Transverse colon (tissue), 4 donors: ENCODE results near the gene ASXL2.

Source experiments
- POLR2AphosphoS5 ChIP-seq, 3 donors: sonication (generic); formaldehyde crosslinking; IDR thresholded peaks; one replicate each; pipeline ENCODE4 v1.6.1; 2016; ENCODE audit warnings: antibody characterized with exemption in 3 of 3
- TF ChIP-seq, protein P1 (sequence below), 5 experiments: fragments of 200-600 bp in 3 of 5; fragments of 450-650 bp in 2 of 5; sonication (generic) in 3 of 5; IDR thresholded peaks; 1 replicate in 2 of 5; 2 replicates in 3 of 5; pipeline ENCODE4 v1.5.1; 2016 to 2017; ENCODE audit warnings: antibody characterized with exemption in 5 of 5, inconsistent platforms in 3 of 5, mild to moderate bottlenecking in 2 of 5, moderate library complexity in 1 of 5

GRCh38 chr2:25867396-25868003, 10.8 kb downstream of the ASXL2 start:
- TF ChIP-seq, protein P1, sequence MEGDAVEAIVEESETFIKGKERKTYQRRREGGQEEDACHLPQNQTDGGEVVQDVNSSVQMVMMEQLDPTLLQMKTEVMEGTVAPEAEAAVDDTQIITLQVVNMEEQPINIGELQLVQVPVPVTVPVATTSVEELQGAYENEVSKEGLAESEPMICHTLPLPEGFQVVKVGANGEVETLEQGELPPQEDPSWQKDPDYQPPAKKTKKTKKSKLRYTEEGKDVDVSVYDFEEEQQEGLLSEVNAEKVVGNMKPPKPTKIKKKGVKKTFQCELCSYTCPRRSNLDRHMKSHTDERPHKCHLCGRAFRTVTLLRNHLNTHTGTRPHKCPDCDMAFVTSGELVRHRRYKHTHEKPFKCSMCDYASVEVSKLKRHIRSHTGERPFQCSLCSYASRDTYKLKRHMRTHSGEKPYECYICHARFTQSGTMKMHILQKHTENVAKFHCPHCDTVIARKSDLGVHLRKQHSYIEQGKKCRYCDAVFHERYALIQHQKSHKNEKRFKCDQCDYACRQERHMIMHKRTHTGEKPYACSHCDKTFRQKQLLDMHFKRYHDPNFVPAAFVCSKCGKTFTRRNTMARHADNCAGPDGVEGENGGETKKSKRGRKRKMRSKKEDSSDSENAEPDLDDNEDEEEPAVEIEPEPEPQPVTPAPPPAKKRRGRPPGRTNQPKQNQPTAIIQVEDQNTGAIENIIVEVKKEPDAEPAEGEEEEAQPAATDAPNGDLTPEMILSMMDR (IDR thresholded peaks at IDR 0.05), result no peak
- no peak for TF ChIP-seq POLR2AphosphoS5 (IDR thresholded peaks at IDR 0.05)
